A673 (cell line): ENCODE data around the gene ANO1. TPM values are rescaled to one million over a fixed set of nuclear protein-coding genes. Genes with fewer than 3 reads are reported as not detected.

Experiments used
- BruUV-seq: library from RNA; stranded (reverse); fragments of 400-500 nt; replicated peaks from 2 replicates; lab custom pipeline; 2021; lab: Mats Ljungman, UMichigan
- CTCF ChIA-PET: fragments of 300-600 bp; sonication (Branson Sonifier 250); formaldehyde crosslinking; loops from one replicate; lab custom pipeline; 2022; ENCODE audit warnings: antibody characterized with exemption; lab: Charles Lee
- POLR2A ChIA-PET: fragments of 300-600 bp; sonication (Branson Sonifier 250); formaldehyde crosslinking; loops from one replicate; lab custom pipeline; 2022; ENCODE audit warnings: antibody characterized with exemption; ENCODE audit not compliant: low non-redundant PET; lab: Charles Lee
- DNase-seq: peaks from one replicate; pipeline ENCODE4 v3.0.0-alpha.2; 2015; ENCODE audit warnings: low spot score
- H3K27ac ChIP-seq: fragments of 200-600 bp; sonication (generic); 2 replicates; pipeline ENCODE4 v1.5.1; 2016; ENCODE audit warnings: mixed run types, low read depth, mild to moderate bottlenecking, mixed read lengths, antibody characterized with exemption, low read length; ENCODE audit not compliant: poor library complexity, severe bottlenecking
- H3K27me3 ChIP-seq: fragments of 200-600 bp; sonication (generic); replicated peaks from 2 replicates; pipeline ENCODE4 v1.6.1; 2017; ENCODE audit warnings: mixed run types, low read depth, mild to moderate bottlenecking, mixed read lengths, antibody characterized with exemption, low read length; ENCODE audit not compliant: insufficient read depth, poor library complexity
- H3K36me3 ChIP-seq: fragments of 200-600 bp; sonication (generic); 2 replicates; pipeline ENCODE4 v1.6.1; 2016; ENCODE audit warnings: mixed run types, mild to moderate bottlenecking, mixed read lengths, antibody characterized with exemption, low read length; ENCODE audit not compliant: insufficient read depth, poor library complexity, severe bottlenecking
- H3K4me1 ChIP-seq: fragments of 200-600 bp; sonication (generic); 2 replicates; pipeline ENCODE4 v1.6.1; 2017; ENCODE audit warnings: mixed run types, mild to moderate bottlenecking, mixed read lengths, antibody characterized with exemption, low read length; ENCODE audit not compliant: insufficient read depth, poor library complexity, severe bottlenecking
- H3K4me3 ChIP-seq: fragments of 200-600 bp; sonication (generic); 2 replicates; pipeline ENCODE4 v1.5.1; 2016; ENCODE audit warnings: low read depth, mixed run types, mild to moderate bottlenecking, mixed read lengths, low read length; ENCODE audit not compliant: poor library complexity, severe bottlenecking
- H3K9me3 ChIP-seq: fragments of 200-600 bp; sonication (generic); 2 replicates; pipeline ENCODE4 v1.6.1; 2016; ENCODE audit warnings: mixed run types, low read depth, mild to moderate bottlenecking, mixed read lengths, antibody characterized with exemption, low read length; ENCODE audit not compliant: poor library complexity, severe bottlenecking
- EZH2 ChIP-seq: fragments of 200-600 bp; sonication (generic); IDR thresholded peaks from 2 replicates; pipeline ENCODE4 v1.6.1; 2017; ENCODE audit warnings: borderline replicate concordance, low read depth, mild to moderate bottlenecking, mixed read lengths, antibody characterized with exemption, low read length; ENCODE audit not compliant: poor library complexity, severe bottlenecking
- intact Hi-C: fragments of 100-400 bp; cut with micrococcal nuclease; formaldehyde crosslinking; loops from one replicate; pipeline ENCODE4 v1.10.0; 2022; ENCODE audit not compliant: unreplicated experiment
- total RNA-seq: library from RNA; stranded (reverse); gene quantifications from 2 replicates; pipeline ENCODE4 v1.2.3, GENCODE V29; 2021
- TF ChIP-seq, protein P1 (sequence below): fragments of 300-800, 200-600 bp; sonication (generic); conservative IDR thresholded peaks from 2 replicates; pipeline ENCODE4 v1.5.1; 2017; ENCODE audit warnings: low read depth, mild to moderate bottlenecking, antibody characterized with exemption, low read length, moderate library complexity, mixed read lengths

ANO1 gene
- total RNA-seq, 1 experiment from 2014 or later, result 0.90 TPM

DNA sequence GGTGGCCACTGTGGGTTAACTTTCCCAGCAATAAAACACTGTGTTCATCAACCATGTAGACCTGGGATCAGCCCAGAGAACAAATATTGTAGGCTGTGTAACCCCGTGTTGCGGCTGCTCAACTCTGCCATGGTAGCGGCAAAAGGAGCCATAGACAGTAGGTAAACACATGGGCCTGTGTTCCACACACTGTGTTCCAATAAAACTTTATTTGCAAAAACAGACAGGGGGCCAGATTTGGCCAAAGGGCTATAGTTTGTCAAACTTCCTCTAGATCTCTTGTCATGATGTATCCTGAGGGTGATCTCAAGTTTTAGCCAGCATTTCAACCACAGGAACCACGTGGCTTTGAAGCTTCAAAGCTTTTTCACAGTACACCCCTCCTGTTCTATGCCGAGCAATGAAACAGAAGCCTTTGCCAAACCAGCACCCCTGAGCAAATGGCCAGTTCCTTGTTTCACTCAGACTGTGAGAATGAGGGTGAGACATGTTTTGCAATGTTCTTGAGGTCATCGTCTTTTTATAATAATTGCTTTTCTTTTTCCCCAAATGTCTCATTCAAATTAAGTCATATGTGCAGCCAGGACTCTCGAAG, 75.1 kb downstream of the ANO1 start:
- TF ChIP-seq, protein P1, sequence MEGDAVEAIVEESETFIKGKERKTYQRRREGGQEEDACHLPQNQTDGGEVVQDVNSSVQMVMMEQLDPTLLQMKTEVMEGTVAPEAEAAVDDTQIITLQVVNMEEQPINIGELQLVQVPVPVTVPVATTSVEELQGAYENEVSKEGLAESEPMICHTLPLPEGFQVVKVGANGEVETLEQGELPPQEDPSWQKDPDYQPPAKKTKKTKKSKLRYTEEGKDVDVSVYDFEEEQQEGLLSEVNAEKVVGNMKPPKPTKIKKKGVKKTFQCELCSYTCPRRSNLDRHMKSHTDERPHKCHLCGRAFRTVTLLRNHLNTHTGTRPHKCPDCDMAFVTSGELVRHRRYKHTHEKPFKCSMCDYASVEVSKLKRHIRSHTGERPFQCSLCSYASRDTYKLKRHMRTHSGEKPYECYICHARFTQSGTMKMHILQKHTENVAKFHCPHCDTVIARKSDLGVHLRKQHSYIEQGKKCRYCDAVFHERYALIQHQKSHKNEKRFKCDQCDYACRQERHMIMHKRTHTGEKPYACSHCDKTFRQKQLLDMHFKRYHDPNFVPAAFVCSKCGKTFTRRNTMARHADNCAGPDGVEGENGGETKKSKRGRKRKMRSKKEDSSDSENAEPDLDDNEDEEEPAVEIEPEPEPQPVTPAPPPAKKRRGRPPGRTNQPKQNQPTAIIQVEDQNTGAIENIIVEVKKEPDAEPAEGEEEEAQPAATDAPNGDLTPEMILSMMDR, result no peak
- no peak for TF ChIP-seq EZH2
- ChIA-PET POLR2A (no interaction called here), CTCF (no interaction called here)
- no peaks in the 10 kb centered on the region for H3K4me1 ChIP-seq
- no peak for DNase-seq
- H3K27me3 ChIP-seq, result no peaks in the 10 kb centered on the region
- H3K36me3 ChIP-seq, result no peaks in the 10 kb centered on the region
- no peak overlapping the region for H3K27ac ChIP-seq
- H3K4me3 ChIP-seq, result no peak overlapping the region
- no TSS peak for BruUV-seq
- intact Hi-C loops, result no loop called here
- H3K9me3 ChIP-seq, result no peaks in the 10 kb centered on the region

DNA sequence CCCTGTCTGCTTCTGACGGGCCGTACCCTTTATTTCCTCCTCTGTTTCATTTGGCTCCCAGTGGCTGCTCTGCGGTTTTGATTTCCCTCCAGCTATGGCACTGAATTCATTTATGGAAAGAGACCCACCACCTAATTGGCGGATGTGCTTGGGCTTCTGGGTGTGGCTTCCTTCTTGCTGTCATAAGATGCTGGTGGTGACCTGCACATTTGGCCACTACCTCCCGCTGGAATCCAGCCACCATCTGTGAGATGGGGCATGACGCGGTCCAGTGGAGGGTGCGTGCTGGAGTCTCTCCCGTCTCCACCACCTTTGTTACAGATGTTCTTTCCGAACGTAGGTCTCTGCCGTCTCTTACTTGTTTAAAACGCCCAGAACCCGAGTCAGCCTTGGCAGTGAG, 77.3 kb downstream of the ANO1 start:
- no peaks in the 10 kb centered on the region for H3K27me3 ChIP-seq
- no peaks in the 10 kb centered on the region for H3K4me1 ChIP-seq
- TF ChIP-seq, protein P1, result no peak
- no peak for TF ChIP-seq EZH2
- CTCF ChIA-PET, result no interaction called here
- intact Hi-C loops, result no loop called here
- DNase-seq, result no peak
- H3K27ac ChIP-seq, result no peak overlapping the region
- BruUV-seq, result no TSS peak
- POLR2A ChIA-PET, result no interaction called here
- no peak overlapping the region for H3K4me3 ChIP-seq
- H3K36me3 ChIP-seq, result no peaks in the 10 kb centered on the region
- no peaks in the 10 kb centered on the region for H3K9me3 ChIP-seq

DNA sequence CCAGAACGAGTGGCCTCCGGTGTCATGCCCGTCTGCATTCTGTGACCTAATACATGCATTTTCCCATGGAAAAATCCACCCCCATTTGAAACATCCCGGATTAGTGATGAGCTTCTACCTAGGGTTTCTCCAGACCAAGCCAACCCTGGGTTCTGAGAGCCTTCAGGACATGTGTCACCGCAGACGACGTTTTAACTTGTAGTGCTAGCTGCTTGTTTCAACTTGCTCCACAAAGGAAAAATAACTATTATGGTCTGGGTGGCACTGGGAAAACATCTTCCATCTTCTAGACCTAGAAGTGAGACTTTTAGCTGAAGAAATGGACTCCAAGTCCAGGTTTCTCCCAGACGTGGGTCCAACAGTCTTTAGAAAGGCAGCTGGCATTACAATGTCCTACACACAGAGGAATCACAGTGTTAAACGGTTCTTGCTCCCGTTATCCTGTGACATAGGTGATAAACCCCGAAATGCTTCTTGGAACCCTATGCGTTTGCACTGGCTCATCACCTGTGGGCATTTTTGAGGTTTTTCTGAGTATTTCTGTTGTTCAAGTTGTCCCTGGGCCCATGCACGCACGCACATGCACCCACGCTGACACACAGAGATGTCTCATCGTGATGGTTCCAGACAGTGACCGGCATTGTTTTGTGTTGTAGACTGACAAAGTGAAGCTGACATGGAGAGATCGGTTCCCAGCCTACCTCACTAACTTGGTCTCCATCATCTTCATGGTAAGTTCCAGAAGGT, 78.3 kb downstream of the ANO1 start:
- intact Hi-C loops, result no loop called here
- TF ChIP-seq EZH2, result no peak
- TF ChIP-seq, protein P1, result no peak
- H3K4me3 ChIP-seq, result no peak overlapping the region
- no peak overlapping the region for H3K27ac ChIP-seq
- no peaks in the 10 kb centered on the region for H3K4me1 ChIP-seq
- ChIA-PET CTCF (no interaction called here), POLR2A (no interaction called here)
- H3K9me3 ChIP-seq, result no peaks in the 10 kb centered on the region
- no peaks in the 10 kb centered on the region for H3K36me3 ChIP-seq
- no TSS peak for BruUV-seq
- DNase-seq, result no peak
- no peaks in the 10 kb centered on the region for H3K27me3 ChIP-seq
